Pancreas (tissue), 10 donors: ENCODE measurements around the gene MOB3B. TPM values are rescaled to one million over a fixed set of nuclear protein-coding genes. Genes with fewer than 3 reads are reported as not detected.

Experiments
- ATAC-seq, 4 donors: fragments of 200-7000 bp; cut with Tn5 transposase; one replicate each; pipeline versions ENCODE4 v1.8.0 to v1.9.1; 2020; ENCODE audit warnings: mild to moderate bottlenecking in 4 of 4, moderate library complexity in 4 of 4
- DNase-seq, 6 donors: peaks; one replicate each; pipeline ENCODE4 v3.0.0-alpha.2; 2020
- FAIRE-seq: peaks from 2 replicates; lab custom pipeline; 2012; peaks lifted over from hg19 to GRCh38; lab: Jason Lieb, UNC
- H3K27ac ChIP-seq, 4 donors: fragments of 200-600 bp; sonication (generic); 1 replicate in 3 of 4; 2 replicates in 1 of 4; pipeline versions ENCODE4 v1.5.0 to v1.8.0; 2020
- H3K27me3 ChIP-seq, 4 donors: fragments of 200-600 bp; one replicate each; pipeline ENCODE4 v1.8.0; 2021
- H3K36me3 ChIP-seq, 3 donors: fragments of 200-600 bp; sonication (generic) in 1 of 3; one replicate each; pipeline versions ENCODE4 v1.5.0 to v1.8.0; 2020 to 2021
- H3K4me1 ChIP-seq, 3 donors: fragments of 200-600 bp; one replicate each; pipeline ENCODE4 v1.8.0; 2021
- H3K4me3 ChIP-seq, 4 donors: fragments of 200-600 bp; sonication (generic) in 2 of 4; one replicate each; pipeline versions ENCODE4 v1.5.0 to v1.8.0; 2020 to 2021
- H3K9me3 ChIP-seq, 4 donors: fragments of 200-600 bp; one replicate each; pipeline ENCODE4 v1.8.0; 2021
- CTCF ChIP-seq, 4 donors: fragments of 200-600 bp; sonication (generic) in 3 of 4; IDR thresholded peaks; one replicate each; pipeline versions ENCODE4 v1.5.0 to v1.8.0; 2021; ENCODE audit warnings: antibody characterized with exemption in 4 of 4
- WGBS, 2 donors: extraction: QIAGEN DNeasy Blood & Tissue Kit; methylation state at CpG; one replicate each; pipeline ENCODE4 v1.1.7; 2013; 5-methylcytosine and 5-hydroxymethylcytosine counted together
- intact Hi-C, 3 donors: fragments of 100-400 bp; cut with DNase I; formaldehyde crosslinking; loops; one replicate each; pipeline versions ENCODE4 v1.11.1 to v1.14.2; 2022
- polyA plus RNA-seq, 2 donors: library from polyadenylated mRNA; stranded (reverse); fragments of 200-250 nt; gene quantifications; one replicate each; pipeline ENCODE4 v1.2.3, GENCODE V29; 2013
- total RNA-seq, 6 donors: library from RNA; stranded (reverse); fragmentation: NEBNext Ultra II Directional in 4 of 6; extraction: Animal tissue kit (Norgen Biotek cat#: 25700) in 4 of 6; gene quantifications; one replicate each; pipeline versions ENCODE4 v1.2.1 to v1.2.4, GENCODE V29; 2021 to 2023
- donor health status: healthy with polysubstance abuse.
- donor health status: DM: no; HTN: no; CAD: no; lungs with moderate emphysema.
- donor health status: DM: no; HTN: no; CAD: no.
- donor health status: control.
- donor health status: control.
- donor health status: Bipolar disorder and iron deficiency.
- donor health status: DM: yes; HTN: yes; CAD: no.
- donor health status: DM: no; HTN: no; CAD: no.
- donor health status: DM: no; HTN: no; CAD: no.
- donor health status: DM: yes; HTN: yes; CAD: no.

Gene MOB3B
- total and polyA plus RNA-seq, 8 donors, result 1.4 to 10.5 (median 4.0) TPM

DNA sequence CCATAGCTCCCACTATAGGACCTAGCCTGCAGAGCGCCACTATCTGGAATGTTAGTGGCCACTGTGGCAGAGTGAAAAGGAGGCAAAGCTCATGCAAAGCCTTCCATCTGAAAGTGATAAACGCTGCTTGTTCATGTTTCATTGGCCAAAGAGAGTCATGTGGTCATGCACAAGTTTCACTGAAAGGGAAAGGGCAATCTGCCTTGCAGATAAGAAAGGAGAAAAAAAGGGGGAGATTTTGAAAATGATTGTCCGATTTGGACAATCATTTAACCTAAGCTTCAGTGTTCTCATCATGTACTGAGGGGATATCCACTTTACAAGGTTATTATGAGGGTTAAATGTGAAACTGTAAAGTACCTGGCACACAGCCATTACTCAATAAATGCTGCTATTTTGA, 9.0 kb upstream of the MOB3B start:
- DNase-seq, result no peak

DNA sequence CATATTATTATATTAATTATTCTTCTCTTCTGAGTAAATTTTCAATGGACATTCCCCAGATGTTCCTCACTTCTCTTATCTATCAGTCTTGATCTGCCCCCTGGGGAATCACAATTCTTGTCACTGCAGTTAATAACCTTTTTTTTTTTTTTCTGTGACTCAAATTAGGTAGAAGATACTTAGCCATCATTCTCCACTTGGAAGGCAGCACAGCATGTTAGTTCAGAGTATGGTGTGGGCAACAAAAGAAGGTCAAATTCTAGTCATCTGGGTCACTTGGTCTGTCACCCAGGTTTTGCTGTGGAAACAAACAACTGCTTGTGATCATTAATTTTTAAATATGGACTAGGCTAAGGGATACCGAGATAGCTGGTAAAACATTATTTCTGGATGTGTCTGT, 8.1 kb upstream of the MOB3B start:
- Histone ChIP-seq H3K4me1 (peaks cover 10 to 29% (median 13%) of the 10 kb centered on the region in 3 donors), H3K36me3 (no peaks in the 10 kb centered on the region), H3K27me3 (no peaks in the 10 kb centered on the region), H3K9me3 (no peaks in the 10 kb centered on the region), H3K27ac (peak overlapping the region in 2 of 4 donors; percentile 20 to 81), H3K4me3 (no peak overlapping the region)
- no peak for FAIRE-seq
- no peak for ATAC-seq
- no peak for DNase-seq
- TF ChIP-seq CTCF (IDR thresholded peaks at IDR 0.05), result no peak
- 80 to 85% methylated on average over 1 of the region's 1 CpG for WGBS, 2 donors
- intact Hi-C loops, result loop anchor here in 1 of 3 donors (10.0 kb wide), 1 partner anchor 203 kb away; no protein-coding TSS in a partner anchor

More for the DNA sequence above, 9.0 kb upstream of the MOB3B start:
- no peaks in the 10 kb centered on the region for H3K36me3 ChIP-seq
- H3K4me1 ChIP-seq, result peaks cover 10 to 29% (median 13%) of the 10 kb centered on the region in 3 donors
- intact Hi-C loops, result loop anchor here in 1 of 3 donors (10.0 kb wide), 1 partner anchor 204 kb away; no protein-coding TSS in a partner anchor
- H3K27ac ChIP-seq, result peak overlapping the region in 2 of 4 donors; percentile 73 to 81
- TF ChIP-seq CTCF (IDR thresholded peaks at IDR 0.05), result no peak
- H3K9me3 ChIP-seq, result no peaks in the 10 kb centered on the region
- no peak overlapping the region for H3K4me3 ChIP-seq
- ATAC-seq, result peak in 2 of 4 donors; percentile 49 to 68
- 59 to 64% methylated on average over 3 of the region's 3 CpGs for WGBS, 2 donors
- FAIRE-seq, result no peak
- no peaks in the 10 kb centered on the region for H3K27me3 ChIP-seq

- Histone ChIP-seq H3K36me3 (no peaks in the 10 kb centered on the region), H3K27me3 (no peaks in the 10 kb centered on the region), H3K4me1 (peaks cover 10 to 29% (median 13%) of the 10 kb centered on the region in 3 donors), H3K4me3 (no peak overlapping the region), H3K27ac (no peak overlapping the region), H3K9me3 (no peaks in the 10 kb centered on the region)
- intact Hi-C loops, result loop anchor here in 1 of 3 donors (10.0 kb wide), 1 partner anchor 202 kb away; no protein-coding TSS in a partner anchor
- ATAC-seq, result no peak
- TF ChIP-seq CTCF (IDR thresholded peaks at IDR 0.05), result no peak
- no peak for FAIRE-seq
- 74 to 77% methylated on average over 7 of the region's 7 CpGs for WGBS, 2 donors
- no peak for DNase-seq
Measured at GRCh38 chr9:27537027-27537435, 7.4 kb upstream of the MOB3B start.

GRCh38 chr9:27536168-27536567, 6.6 kb upstream of the MOB3B start:
- ATAC-seq (no peak), FAIRE-seq (no peak), DNase-seq (no peak)
- Histone ChIP-seq H3K4me1 (peaks cover 10 to 29% (median 13%) of the 10 kb centered on the region in 3 donors), H3K36me3 (no peaks in the 10 kb centered on the region), H3K27ac (no peak overlapping the region), H3K9me3 (no peaks in the 10 kb centered on the region), H3K4me3 (no peak overlapping the region), H3K27me3 (no peaks in the 10 kb centered on the region)
- WGBS, 2 donors, result 84 to 86% methylated on average over 3 of the region's 3 CpGs
- no peak for TF ChIP-seq CTCF (IDR thresholded peaks at IDR 0.05)
- intact Hi-C loops, result loop anchor here in 1 of 3 donors (10.0 kb wide), 1 partner anchor 201 kb away; no protein-coding TSS in a partner anchor

DNA sequence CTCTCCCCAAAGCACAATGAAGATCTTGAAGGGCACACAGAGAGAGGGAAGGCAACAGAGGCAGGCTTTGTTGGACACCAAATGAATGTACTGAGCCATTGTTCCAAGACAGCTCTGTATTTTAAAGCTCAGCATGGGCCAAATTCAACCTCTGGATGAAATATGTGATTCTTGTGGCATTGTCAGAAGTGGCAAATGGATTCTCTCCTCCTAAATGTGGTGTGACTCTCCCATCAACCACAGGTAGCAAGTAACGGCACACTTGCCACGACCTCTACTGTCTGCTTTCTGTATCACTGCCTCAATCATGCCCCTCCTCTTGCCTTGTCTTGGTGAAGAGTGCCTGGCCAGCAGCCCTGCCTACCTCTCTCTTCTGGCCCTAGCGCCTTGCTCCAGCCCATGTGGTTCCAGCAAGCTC, 6.1 kb upstream of the MOB3B start:
- ATAC-seq, result no peak
- peak in 1 of 6 donors; percentile 18 for DNase-seq
- no peaks in the 10 kb centered on the region for H3K36me3 ChIP-seq
- FAIRE-seq, result no peak
- no peak overlapping the region for H3K27ac ChIP-seq
- 71 to 78% methylated on average over 3 of the region's 3 CpGs for WGBS, 2 donors
- no peak overlapping the region for H3K4me3 ChIP-seq
- peaks cover 10 to 27% (median 13%) of the 10 kb centered on the region in 3 donors for H3K4me1 ChIP-seq
- intact Hi-C loops, result loop anchor here in 1 of 3 donors (10.0 kb wide), 1 partner anchor 201 kb away; no protein-coding TSS in a partner anchor
- H3K9me3 ChIP-seq, result no peaks in the 10 kb centered on the region
- TF ChIP-seq CTCF (IDR thresholded peaks at IDR 0.05), result no peak
- no peaks in the 10 kb centered on the region for H3K27me3 ChIP-seq
